Suprapubic skin (tissue), 4 donors: ENCODE measurements around the gene OR8K3. TPM values are rescaled to one million over a fixed set of nuclear protein-coding genes. Genes with fewer than 3 reads are reported as not detected.

Experiments
- DNase-seq, 2 donors: peaks; one replicate each; pipeline ENCODE4 v3.0.0-alpha.2; 2019; ENCODE audit warnings: low spot score in 2 of 2
- H3K27ac ChIP-seq: fragments of 200-600 bp; sonication (generic); one replicate; pipeline ENCODE4 v1.5.1; 2019
- H3K27me3 ChIP-seq: fragments of 200-600 bp; sonication (generic); one replicate; pipeline ENCODE4 v1.5.1; 2019
- H3K36me3 ChIP-seq: fragments of 200-600 bp; sonication (generic); one replicate; pipeline ENCODE4 v1.5.1; 2019
- H3K4me1 ChIP-seq: fragments of 200-600 bp; sonication (generic); one replicate; pipeline ENCODE4 v1.5.1; 2019
- H3K4me3 ChIP-seq: fragments of 200-600 bp; sonication (generic); one replicate; pipeline ENCODE4 v1.5.1; 2019; ENCODE audit warnings: mild to moderate bottlenecking
- H3K9me3 ChIP-seq: fragments of 200-600 bp; sonication (generic); one replicate; pipeline ENCODE4 v1.5.1; 2019
- CTCF ChIP-seq, 2 donors: fragments of 200-600 bp in 1 of 2; fragments of 450-650 bp in 1 of 2; sonication (generic) in 1 of 2; IDR thresholded peaks; one replicate each; pipeline ENCODE4 v1.5.1; 2016 to 2019; ENCODE audit warnings: antibody characterized with exemption in 2 of 2, mild to moderate bottlenecking in 1 of 2, moderate library complexity in 1 of 2
- EP300 ChIP-seq: sonication (generic); formaldehyde crosslinking; IDR thresholded peaks from one replicate; pipeline ENCODE4 v1.6.1; 2017; ENCODE audit warnings: antibody characterized with exemption
- POLR2A ChIP-seq, 2 donors: fragments of 450-650 bp; IDR thresholded peaks; one replicate each; pipeline ENCODE4 v1.6.1; 2017; ENCODE audit warnings: antibody characterized with exemption in 2 of 2, mild to moderate bottlenecking in 2 of 2, moderate library complexity in 2 of 2
- POLR2AphosphoS5 ChIP-seq, 3 donors: sonication (generic); formaldehyde crosslinking; IDR thresholded peaks; one replicate each; pipeline ENCODE4 v1.6.1; 2017; ENCODE audit warnings: antibody characterized with exemption in 3 of 3
- WGBS: methylation state at CpG from one replicate; pipeline ENCODE4 v1.1.5; 2018; 5-methylcytosine and 5-hydroxymethylcytosine counted together
- total RNA-seq, 4 donors: library from RNA; depleted of rRNA; stranded (reverse); fragments of >200 nt; gene quantifications; one replicate each; pipeline ENCODE4 v1.1.0, GENCODE V29; 2016

The OR8K3 gene
- total RNA-seq, result not detected

- DNase-seq, result no peak
- H3K27ac ChIP-seq, result no peak within 1 kb of the TSS
- H3K36me3 ChIP-seq, result no peaks in the 10 kb centered on the region
- no peaks in the 10 kb centered on the region for H3K9me3 ChIP-seq
- TF ChIP-seq POLR2A (IDR thresholded peaks at IDR 0.05) (no peak), EP300 (no peak), POLR2AphosphoS5 (IDR thresholded peaks at IDR 0.05) (no peak), CTCF (IDR thresholded peaks at IDR 0.05) (no peak)
- H3K4me3 ChIP-seq, result no peak within 1 kb of the TSS
- no peaks in the 10 kb centered on the region for H3K4me1 ChIP-seq
- no peaks in the 10 kb centered on the region for H3K27me3 ChIP-seq
Measured at GRCh38 chr11:56314844-56315243, at the start of gene OR8K3. OR8K3 (plus strand) TSS chr11:56315144; CDS start chr11:56318307, 3,163 bp downstream.

- no peaks in the 10 kb centered on the region for H3K36me3 ChIP-seq
- no peaks in the 10 kb centered on the region for H3K4me1 ChIP-seq
- H3K27me3 ChIP-seq, result no peaks in the 10 kb centered on the region
- H3K4me3 ChIP-seq, result no peak overlapping the region
- TF ChIP-seq POLR2A (IDR thresholded peaks at IDR 0.05), result no peak
- WGBS, result 47% methylated on average over 3 of the region's 3 CpGs
- no peak overlapping the region for H3K27ac ChIP-seq
- H3K9me3 ChIP-seq, result peaks cover 6% of the 10 kb centered on the region
- no peak for DNase-seq
Measured at GRCh38 chr11:56271092-56271491, 43.9 kb upstream of the OR8K3 start.

GRCh38 chr11:56273854-56274253, 41.1 kb upstream of the OR8K3 start, which contains the start of gene OR5T1:
OR5T1 (plus strand) TSS chr11:56274154; CDS start chr11:56275639, 1,485 bp downstream.
- no peaks in the 10 kb centered on the region for H3K27me3 ChIP-seq
- no peak for TF ChIP-seq POLR2AphosphoS5 (IDR thresholded peaks at IDR 0.05)
- no peak for TF ChIP-seq POLR2A (IDR thresholded peaks at IDR 0.05)
- TF ChIP-seq CTCF (IDR thresholded peaks at IDR 0.05), result no peak
- no peak for TF ChIP-seq EP300
- no peak for DNase-seq
- no peaks in the 10 kb centered on the region for H3K36me3 ChIP-seq
- no peaks in the 10 kb centered on the region for H3K9me3 ChIP-seq
- no peaks in the 10 kb centered on the region for H3K4me1 ChIP-seq
- H3K4me3 ChIP-seq, result no peak within 1 kb of the TSS
- no peak within 1 kb of the TSS for H3K27ac ChIP-seq

DNA sequence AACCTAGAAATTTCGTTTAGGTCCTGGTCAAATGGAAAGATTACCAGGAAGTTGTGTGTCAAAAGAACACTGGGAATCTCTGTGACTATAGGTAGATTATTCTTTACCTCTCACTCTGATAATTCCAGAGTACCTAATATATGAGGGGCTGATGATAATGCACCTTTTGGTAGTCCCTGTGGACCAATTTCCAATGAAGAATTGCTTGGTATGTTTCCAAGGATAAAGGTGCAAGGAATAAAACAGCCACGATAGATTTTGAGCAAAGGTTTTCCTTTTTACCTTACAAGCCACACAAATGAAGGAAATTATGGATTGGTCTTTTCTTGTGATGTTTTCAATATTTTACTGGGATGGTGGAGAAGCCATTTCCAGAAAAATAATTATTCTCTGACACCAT, 22.8 kb upstream of the OR8K3 start, which contains the start of gene OR8H1:
TSS of gene OR8H1 (minus strand) at position 101 of the 400 bp plus-strand sequence. CDS start 1,192 bp downstream, outside the sequence.
- H3K27ac ChIP-seq, result no peak within 1 kb of the TSS

DNA sequence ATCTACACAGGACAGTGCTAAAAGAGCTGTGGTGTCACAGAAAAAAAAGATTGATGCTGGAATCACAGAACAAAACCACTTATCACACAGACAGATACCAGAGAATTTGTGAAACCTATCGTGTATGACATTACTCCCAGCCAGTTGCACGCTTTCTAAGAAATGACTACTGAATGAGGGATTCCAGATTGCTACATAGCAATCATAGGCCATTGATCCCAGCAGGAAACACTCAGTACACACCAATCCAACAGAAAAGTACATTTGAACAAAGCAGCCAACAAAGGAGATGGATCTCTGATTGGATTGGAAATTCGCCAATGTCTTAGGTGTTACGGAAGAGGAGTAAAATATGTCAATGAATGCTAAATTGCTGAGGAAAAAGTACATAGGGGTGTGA, 18.0 kb upstream of the OR8K3 start:
- no peaks in the 10 kb centered on the region for H3K36me3 ChIP-seq
- no peak overlapping the region for H3K4me3 ChIP-seq
- H3K27ac ChIP-seq, result no peak overlapping the region
- H3K4me1 ChIP-seq, result no peaks in the 10 kb centered on the region
- DNase-seq, result no peak
- WGBS, result 80% methylated on average over 4 of the region's 4 CpGs
- H3K27me3 ChIP-seq, result no peaks in the 10 kb centered on the region
- H3K9me3 ChIP-seq, result no peaks in the 10 kb centered on the region
- TF ChIP-seq POLR2A (IDR thresholded peaks at IDR 0.05), result no peak
- TF ChIP-seq POLR2AphosphoS5 (IDR thresholded peaks at IDR 0.05), result no peak
- TF ChIP-seq EP300, result no peak
- TF ChIP-seq CTCF (IDR thresholded peaks at IDR 0.05), result no peak

More for the DNA sequence above, 22.8 kb upstream of the OR8K3 start, which contains the start of gene OR8H1:
- no peak for TF ChIP-seq POLR2A (IDR thresholded peaks at IDR 0.05)
- no peak for TF ChIP-seq EP300
- TF ChIP-seq CTCF (IDR thresholded peaks at IDR 0.05), result no peak
- TF ChIP-seq POLR2AphosphoS5 (IDR thresholded peaks at IDR 0.05), result no peak
- Histone ChIP-seq H3K9me3 (no peaks in the 10 kb centered on the region), H3K36me3 (no peaks in the 10 kb centered on the region), H3K4me1 (no peaks in the 10 kb centered on the region), H3K4me3 (no peak within 1 kb of the TSS), H3K27me3 (no peaks in the 10 kb centered on the region)
- no peak for DNase-seq
- 67% methylated on average over 2 of the region's 2 CpGs for WGBS

DNA sequence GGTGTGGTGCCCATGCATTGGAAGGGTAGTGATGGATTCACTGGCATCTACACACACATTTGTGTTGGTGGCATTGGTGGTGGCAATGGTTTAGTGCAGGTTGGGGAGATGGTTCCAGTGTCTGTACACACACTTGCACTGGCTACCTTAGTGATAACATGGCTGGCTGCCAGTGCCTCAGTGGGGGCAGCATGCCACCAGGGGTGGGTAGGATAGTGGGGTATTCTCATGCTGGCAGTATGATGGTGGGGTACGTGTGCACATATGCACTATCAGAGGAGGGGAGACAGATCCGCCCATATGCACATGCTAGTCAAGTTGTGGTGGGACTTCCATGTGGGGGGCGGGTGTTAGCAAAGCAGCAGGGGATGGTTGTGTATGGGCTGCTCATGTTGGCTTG, 7.1 kb upstream of the OR8K3 start:
- no peak overlapping the region for H3K27ac ChIP-seq
- H3K27me3 ChIP-seq, result no peaks in the 10 kb centered on the region
- no peak for DNase-seq
- TF ChIP-seq CTCF (IDR thresholded peaks at IDR 0.05), result no peak
- no peak for TF ChIP-seq EP300
- no peak for TF ChIP-seq POLR2AphosphoS5 (IDR thresholded peaks at IDR 0.05)
- no peak for TF ChIP-seq POLR2A (IDR thresholded peaks at IDR 0.05)
- no peaks in the 10 kb centered on the region for H3K9me3 ChIP-seq
- WGBS, result 97% methylated on average over 3 of the region's 3 CpGs
- H3K4me3 ChIP-seq, result no peak overlapping the region
- H3K4me1 ChIP-seq, result no peaks in the 10 kb centered on the region
- no peaks in the 10 kb centered on the region for H3K36me3 ChIP-seq
